Measurements from ENCODE around the gene KCNQ1OT1. TPM values are rescaled to one million over a fixed set of nuclear protein-coding genes. Genes with fewer than 3 reads are reported as not detected.

The KCNQ1OT1 gene
- total RNA-seq, 1 experiment from 2014 or later: 2.7 TPM

- Histone ChIP-seq H3K9me3 (ENCODE audit: low read length) (no peaks in the 10 kb centered on the region), H3K27ac (ENCODE audit: low read length) (0 out of 2 replicates have a peak overlapping the region, but pooled peaks have one; percentile 35), H3K9me2 (replicated peaks; ENCODE audit: insufficient read depth, low read length) (no peaks in the 10 kb centered on the region), H3K4me1 (ENCODE audit: low read length) (peaks cover 41% of the 10 kb centered on the region), H3K79me2 (ENCODE audit: low read length) (peaks cover 17% of the 10 kb centered on the region), H3K27me3 (ENCODE audit: low read length) (no peaks in the 10 kb centered on the region; the same call in 1 of the 2 replicates), H3K9ac (ENCODE audit: low read length) (peak overlapping the region; percentile 55), H3K4me3 (ENCODE audit: low read length) (peak overlapping the region; percentile 49; the same call in 1 of the 2 replicates), H3K4me2 (ENCODE audit: low read depth, low read length, poor library complexity, severe bottlenecking) (peak overlapping the region; percentile 63), H4K20me1 (ENCODE audit: insufficient read depth, low read depth, low read length) (peaks cover 7% of the 10 kb centered on the region; the same call in 1 of the 2 replicates), H3K36me3 (ENCODE audit: insufficient read depth, low read length) (no peaks in the 10 kb centered on the region), H2AFZ (ENCODE audit: low read length) (no peak overlapping the region)
- DNase-seq: peak; percentile 53
Measured at GRCh38 chr11:2702771-2703362, 3.1 kb upstream of the KCNQ1OT1 start.

GRCh38 chr11:2701898-2702434, 2.2 kb upstream of the KCNQ1OT1 start:
- no peak overlapping the region for H3K9ac ChIP-seq (ENCODE audit: low read length)

GRCh38 chr11:2701230-2701629, 1.4 kb upstream of the KCNQ1OT1 start:
- DNase-seq: no peak
- Histone ChIP-seq H3K4me1 (ENCODE audit: low read length) (peaks cover 57% of the 10 kb centered on the region), H3K4me2 (ENCODE audit: low read depth, low read length, poor library complexity, severe bottlenecking) (peak overlapping the region; percentile 67), H2AFZ (ENCODE audit: low read length) (no peak overlapping the region), H3K27ac (ENCODE audit: low read length) (no peak overlapping the region), H3K36me3 (ENCODE audit: insufficient read depth, low read length) (no peaks in the 10 kb centered on the region; the same call in 1 of the 2 replicates), H3K9ac (ENCODE audit: low read length) (peak overlapping the region; percentile 85), H3K9me3 (ENCODE audit: low read length) (no peaks in the 10 kb centered on the region), H3K27me3 (ENCODE audit: low read length) (no peaks in the 10 kb centered on the region; the same call in 1 of the 2 replicates), H4K20me1 (ENCODE audit: insufficient read depth, low read depth, low read length) (peaks cover 9% of the 10 kb centered on the region), H3K79me2 (ENCODE audit: low read length) (peaks cover 33% of the 10 kb centered on the region), H3K4me3 (ENCODE audit: low read length) (peak overlapping the region; percentile 65), H3K9me2 (replicated peaks; ENCODE audit: insufficient read depth, low read length) (no peaks in the 10 kb centered on the region)

More at GRCh38 chr11:2701898-2702434, 2.2 kb upstream of the KCNQ1OT1 start:
- Histone ChIP-seq H3K9me2 (replicated peaks; ENCODE audit: insufficient read depth, low read length) (no peaks in the 10 kb centered on the region), H3K9me3 (ENCODE audit: low read length) (no peaks in the 10 kb centered on the region), H3K27me3 (ENCODE audit: low read length) (no peaks in the 10 kb centered on the region; the same call in 1 of the 2 replicates), H3K79me2 (ENCODE audit: low read length) (peaks cover 26% of the 10 kb centered on the region), H4K20me1 (ENCODE audit: insufficient read depth, low read depth, low read length) (peaks cover 7% of the 10 kb centered on the region), H2AFZ (ENCODE audit: low read length) (no peak overlapping the region), H3K4me3 (ENCODE audit: low read length) (no peak overlapping the region), H3K4me2 (ENCODE audit: low read depth, low read length, poor library complexity, severe bottlenecking) (no peak overlapping the region), H3K27ac (ENCODE audit: low read length) (no peak overlapping the region), H3K4me1 (ENCODE audit: low read length) (peaks cover 50% of the 10 kb centered on the region), H3K36me3 (ENCODE audit: insufficient read depth, low read length) (no peaks in the 10 kb centered on the region)
- DNase-seq: no peak

GRCh38 chr11:2700415-2701211, 819 bp upstream of the KCNQ1OT1 start:
- peak; percentile 77 for DNase-seq
- Histone ChIP-seq H3K9me3 (ENCODE audit: low read length) (no peaks in the 10 kb centered on the region), H3K4me3 (ENCODE audit: low read length) (peak overlapping the region; percentile 65), H3K27me3 (ENCODE audit: low read length) (no peaks in the 10 kb centered on the region), H3K4me1 (ENCODE audit: low read length) (peaks cover 63% of the 10 kb centered on the region), H3K79me2 (ENCODE audit: low read length) (peaks cover 39% of the 10 kb centered on the region), H3K4me2 (ENCODE audit: low read depth, low read length, poor library complexity, severe bottlenecking) (peak overlapping the region; percentile 67), H3K9me2 (replicated peaks; ENCODE audit: insufficient read depth, low read length) (no peaks in the 10 kb centered on the region), H3K36me3 (ENCODE audit: insufficient read depth, low read length) (no peaks in the 10 kb centered on the region; the same call in 1 of the 2 replicates), H2AFZ (ENCODE audit: low read length) (no peak overlapping the region), H3K9ac (ENCODE audit: low read length) (peak overlapping the region; percentile 85), H4K20me1 (ENCODE audit: insufficient read depth, low read depth, low read length) (peaks cover 11% of the 10 kb centered on the region), H3K27ac (ENCODE audit: low read length) (peak overlapping the region; percentile 70)

GRCh38 chr11:2699185-2699530, 636 bp downstream of the KCNQ1OT1 start:
- H4K20me1 ChIP-seq (ENCODE audit: insufficient read depth, low read depth, low read length): peaks cover 11% of the 10 kb centered on the region
- peak overlapping the region; percentile 81 for H3K9ac ChIP-seq (ENCODE audit: low read length)
- no peaks in the 10 kb centered on the region for H3K9me3 ChIP-seq (ENCODE audit: low read length)
- no peak overlapping the region for H2AFZ ChIP-seq (ENCODE audit: low read length)
- H3K79me2 ChIP-seq (ENCODE audit: low read length): peaks cover 54% of the 10 kb centered on the region
- peak; percentile 57 for DNase-seq
- H3K27me3 ChIP-seq (ENCODE audit: low read length): no peaks in the 10 kb centered on the region
- no peaks in the 10 kb centered on the region for H3K9me2 ChIP-seq (replicated peaks; ENCODE audit: insufficient read depth, low read length)
- peak overlapping the region; percentile 70 for H3K4me3 ChIP-seq (ENCODE audit: low read length)
- peak overlapping the region; percentile 76 for H3K4me2 ChIP-seq (ENCODE audit: low read depth, low read length, poor library complexity, severe bottlenecking)
- H3K36me3 ChIP-seq (ENCODE audit: insufficient read depth, low read length): no peaks in the 10 kb centered on the region; the same call in 1 of the 2 replicates
- H3K27ac ChIP-seq (ENCODE audit: low read length): peak overlapping the region; percentile 11; the same call in 1 of the 2 replicates
- H3K4me1 ChIP-seq (ENCODE audit: low read length): peaks cover 68% of the 10 kb centered on the region

GRCh38 chr11:2698386-2699184, 1.2 kb downstream of the KCNQ1OT1 start:
- Histone ChIP-seq H3K36me3 (ENCODE audit: insufficient read depth, low read length) (no peaks in the 10 kb centered on the region; the same call in 1 of the 2 replicates), H3K4me1 (ENCODE audit: low read length) (peaks cover 68% of the 10 kb centered on the region), H3K9me3 (ENCODE audit: low read length) (no peaks in the 10 kb centered on the region), H3K4me2 (ENCODE audit: low read depth, low read length, poor library complexity, severe bottlenecking) (peak overlapping the region; percentile 76), H4K20me1 (ENCODE audit: insufficient read depth, low read depth, low read length) (peaks cover 14% of the 10 kb centered on the region), H3K79me2 (ENCODE audit: low read length) (peaks cover 59% of the 10 kb centered on the region), H3K9ac (ENCODE audit: low read length) (peak overlapping the region; percentile 81), H3K27me3 (ENCODE audit: low read length) (no peaks in the 10 kb centered on the region), H3K27ac (ENCODE audit: low read length) (peak overlapping the region; percentile 11; the same call in 1 of the 2 replicates), H3K9me2 (replicated peaks; ENCODE audit: insufficient read depth, low read length) (no peaks in the 10 kb centered on the region), H2AFZ (ENCODE audit: low read length) (no peak overlapping the region), H3K4me3 (ENCODE audit: low read length) (peak overlapping the region; percentile 70)
- DNase-seq: no peak

GRCh38 chr11:2697866-2698265, 1.9 kb downstream of the KCNQ1OT1 start:
- Histone ChIP-seq H3K27ac (ENCODE audit: low read length) (no peak overlapping the region), H3K79me2 (ENCODE audit: low read length) (peaks cover 62% of the 10 kb centered on the region), H3K4me2 (ENCODE audit: low read depth, low read length, poor library complexity, severe bottlenecking) (peak overlapping the region; percentile 76), H3K4me3 (ENCODE audit: low read length) (peak overlapping the region; percentile 70), H3K4me1 (ENCODE audit: low read length) (peaks cover 67% of the 10 kb centered on the region), H4K20me1 (ENCODE audit: insufficient read depth, low read depth, low read length) (peaks cover 16% of the 10 kb centered on the region), H3K9ac (ENCODE audit: low read length) (peak overlapping the region; percentile 81; the same call in 1 of the 2 replicates), H3K27me3 (ENCODE audit: low read length) (no peaks in the 10 kb centered on the region), H3K9me2 (replicated peaks; ENCODE audit: insufficient read depth, low read length) (no peaks in the 10 kb centered on the region), H3K9me3 (ENCODE audit: low read length) (no peaks in the 10 kb centered on the region), H2AFZ (ENCODE audit: low read length) (no peak overlapping the region), H3K36me3 (ENCODE audit: insufficient read depth, low read length) (no peaks in the 10 kb centered on the region; the same call in 1 of the 2 replicates)
- DNase-seq: no peak

All from Karpas-422 (cell line).